Activated naive CD4-positive, alpha-beta T cell treated with anti-CD3 and anti-CD28 coated beads, Interleukin-2, amount 10 ng/mL, durations not matched to agents 7 days and 5 days (primary cell): ENCODE results near the gene CSTF3.
A peak's percentile ranks its signal among the peaks of the same experiment; 100 is the strongest.

Source experiments
- CTCF ChIA-PET: fragments of 350-600 bp; sonication (Branson Sonifier 250); formaldehyde crosslinking; loops from one replicate; lab custom pipeline; 2021; ENCODE audit warnings: antibody characterized with exemption; lab: Charles Lee
- DNase-seq: peaks from one replicate; pipeline ENCODE4 v3.0.0-alpha.2; 2020
- H3K27ac Mint-ChIP-seq: one replicate; pipeline ENCODE4 v1.8.0; 2021; ENCODE audit warnings: mild to moderate bottlenecking, moderate library complexity, mixed read lengths
- H3K27me3 Mint-ChIP-seq: one replicate; pipeline ENCODE4 v1.8.0; 2021; ENCODE audit warnings: mild to moderate bottlenecking, mixed read lengths
- H3K36me3 Mint-ChIP-seq: one replicate; pipeline ENCODE4 v1.8.0; 2021; ENCODE audit warnings: mixed read lengths
- H3K4me1 Mint-ChIP-seq: one replicate; pipeline ENCODE4 v1.8.0; 2021; ENCODE audit warnings: mixed read lengths
- H3K4me3 Mint-ChIP-seq: one replicate; pipeline ENCODE4 v1.8.0; 2021; ENCODE audit warnings: mild to moderate bottlenecking, moderate library complexity, mixed read lengths
- H3K9me3 Mint-ChIP-seq: one replicate; pipeline ENCODE4 v1.8.0; 2021; ENCODE audit warnings: mixed read lengths

CSTF3 gene

DNA sequence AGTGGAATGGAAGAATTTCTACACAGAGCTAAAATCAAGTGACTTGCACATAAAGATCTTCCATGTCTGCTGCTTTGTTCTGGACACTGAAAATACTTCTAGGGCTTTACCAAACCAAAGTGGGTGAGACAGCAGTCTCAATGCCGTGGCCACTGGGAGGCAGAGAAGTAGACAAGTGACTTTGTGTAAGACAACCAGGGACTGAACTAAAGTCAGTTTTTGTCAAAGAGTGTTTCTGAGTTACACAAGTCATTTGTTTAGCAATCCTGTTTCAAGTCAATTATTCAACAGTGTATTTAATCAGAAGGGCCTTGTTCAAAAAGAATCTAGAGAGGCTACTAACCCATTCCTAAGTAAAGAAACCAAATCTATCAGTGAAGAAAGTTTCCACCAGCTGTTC, 75.3 kb downstream of the CSTF3 start:
- Mint-ChIP-seq H3K9me3 (no peaks in the 10 kb centered on the region), H3K27ac (no peak overlapping the region), H3K4me3 (no peak overlapping the region), H3K36me3 (peaks cover 47% of the 10 kb centered on the region), H3K4me1 (no peaks in the 10 kb centered on the region), H3K27me3 (no peaks in the 10 kb centered on the region)
- CTCF ChIA-PET, result no interaction called here
- DNase-seq, result no peak

DNA sequence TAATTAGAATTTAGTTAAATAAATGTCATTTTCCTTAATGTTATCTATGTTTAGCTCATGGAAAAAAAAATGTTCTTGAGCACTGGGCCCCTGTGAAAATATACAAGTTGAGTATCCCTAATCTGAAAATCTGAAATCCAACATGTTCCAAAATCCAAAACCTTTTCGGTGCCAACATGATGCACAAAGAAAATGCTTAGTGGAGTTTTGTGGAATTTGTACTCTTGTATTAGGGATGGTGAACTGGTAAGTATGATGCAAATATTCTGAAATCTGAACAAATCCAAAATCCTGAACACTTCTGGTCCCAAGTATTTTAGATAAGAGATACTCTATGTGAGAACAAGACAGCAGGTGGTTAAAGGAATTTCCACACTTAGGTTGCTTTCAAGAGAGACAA, 77.4 kb downstream of the CSTF3 start:
- CTCF ChIA-PET, result no interaction called here
- H3K36me3 Mint-ChIP-seq, result peaks cover 39% of the 10 kb centered on the region

DNA sequence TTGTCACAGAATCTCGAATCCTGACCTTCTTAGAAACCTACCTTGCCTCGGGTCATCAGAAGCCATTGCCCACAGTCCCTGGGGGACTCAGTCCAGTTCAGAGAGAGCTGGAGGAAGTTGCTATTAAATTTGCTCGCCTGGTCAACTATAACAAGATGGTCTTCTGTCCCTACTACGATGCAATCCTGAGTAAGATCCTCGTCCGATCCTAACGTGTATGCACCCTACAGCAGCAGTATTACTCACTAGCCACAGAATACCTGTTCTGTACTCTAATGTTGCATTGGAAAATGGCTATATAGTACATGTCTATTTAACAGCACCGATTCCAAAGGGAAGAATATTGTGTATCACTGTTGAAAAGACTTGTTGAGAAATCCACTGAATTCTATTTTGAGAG, 88.8 kb downstream of the CSTF3 start:
- Mint-ChIP-seq H3K36me3 (peaks cover 42% of the 10 kb centered on the region), H3K9me3 (no peaks in the 10 kb centered on the region), H3K4me1 (no peaks in the 10 kb centered on the region), H3K4me3 (no peak overlapping the region), H3K27me3 (no peaks in the 10 kb centered on the region), H3K27ac (no peak overlapping the region)
- CTCF ChIA-PET, result no interaction called here
- DNase-seq, result no peak

More for the DNA sequence above, 77.4 kb downstream of the CSTF3 start:
- Mint-ChIP-seq H3K27me3 (no peaks in the 10 kb centered on the region), H3K27ac (no peak overlapping the region), H3K4me3 (no peak overlapping the region), H3K9me3 (no peaks in the 10 kb centered on the region), H3K4me1 (no peaks in the 10 kb centered on the region)
- no peak for DNase-seq

DNA sequence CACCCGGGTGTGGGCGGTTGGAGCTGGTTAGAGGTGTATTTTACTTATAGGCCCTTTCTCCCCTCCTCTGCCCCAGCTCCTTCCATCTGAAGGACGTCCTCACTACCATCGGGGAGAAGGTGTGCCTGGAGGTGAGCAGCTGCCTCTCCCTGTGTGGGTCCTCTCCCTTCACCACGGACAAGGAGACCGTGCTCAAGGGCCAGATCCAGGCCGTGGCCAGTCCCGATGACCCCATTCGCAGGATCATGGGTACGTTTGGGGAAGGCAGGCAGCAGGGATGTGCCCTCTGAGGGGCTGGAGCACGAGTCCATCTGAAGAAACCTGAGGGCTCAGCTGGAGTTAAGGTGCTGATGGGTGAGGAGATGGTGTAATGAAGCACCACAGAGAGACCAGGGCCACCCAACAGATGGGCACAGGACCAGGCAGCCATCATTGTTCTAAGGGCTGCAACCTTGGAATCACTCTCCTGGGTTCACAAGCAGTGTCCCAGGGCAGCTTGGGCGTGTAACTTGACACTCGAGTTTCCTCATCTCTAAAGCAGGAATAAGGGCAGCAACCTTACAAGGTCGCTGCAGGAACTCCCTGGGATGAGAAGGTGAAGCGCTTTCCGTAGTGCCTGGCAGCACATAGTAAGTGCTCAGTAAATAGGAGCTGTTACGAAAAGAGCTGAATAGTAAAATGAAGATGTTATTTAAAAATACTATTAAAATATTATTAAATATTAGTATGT, 92.5 kb downstream of the CSTF3 start:
- no peaks in the 10 kb centered on the region for H3K9me3 Mint-ChIP-seq
- no peak overlapping the region for H3K4me3 Mint-ChIP-seq
- CTCF ChIA-PET, result interaction anchor here (1.2 to 7.0 kb wide), 2 partner anchors 10 to 110 kb away, joined by 3 to 128 read pairs; no protein-coding TSS in a partner anchor
- no peak overlapping the region for H3K27ac Mint-ChIP-seq
- DNase-seq, result no peak
- H3K27me3 Mint-ChIP-seq, result no peaks in the 10 kb centered on the region
- H3K4me1 Mint-ChIP-seq, result peaks cover 13% of the 10 kb centered on the region
- peaks cover 24% of the 10 kb centered on the region for H3K36me3 Mint-ChIP-seq

DNA sequence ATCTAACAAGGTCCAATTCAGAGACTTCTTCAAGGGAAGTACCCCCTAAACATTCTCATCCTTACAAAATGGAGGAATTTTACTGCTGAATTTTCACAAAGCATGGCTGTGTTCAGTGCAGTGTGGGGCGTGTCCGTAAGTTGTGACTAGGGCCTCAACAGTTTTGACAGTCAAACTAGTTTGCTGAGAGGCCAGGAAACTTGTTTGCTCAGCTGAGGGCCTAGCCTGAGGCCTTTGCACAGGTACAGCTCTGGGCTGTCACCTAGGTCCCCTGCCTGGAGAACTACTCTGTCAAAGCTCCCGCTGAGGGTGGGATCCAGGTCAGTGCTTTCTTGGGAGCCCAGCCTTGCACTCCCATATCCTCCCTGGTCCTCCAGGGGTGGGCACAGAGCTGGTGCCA, 94.0 kb downstream of the CSTF3 start:
- Mint-ChIP-seq H3K27me3 (no peaks in the 10 kb centered on the region), H3K9me3 (no peaks in the 10 kb centered on the region), H3K27ac (no peak overlapping the region), H3K4me3 (no peak overlapping the region), H3K4me1 (peaks cover 26% of the 10 kb centered on the region), H3K36me3 (peaks cover 18% of the 10 kb centered on the region)
- CTCF ChIA-PET, result interaction anchor here (0.9 to 7.0 kb wide), 3 partner anchors 100 to 118 kb away, joined by 3 to 128 read pairs (median 38); no protein-coding TSS in a partner anchor
- DNase-seq, result no peak

DNA sequence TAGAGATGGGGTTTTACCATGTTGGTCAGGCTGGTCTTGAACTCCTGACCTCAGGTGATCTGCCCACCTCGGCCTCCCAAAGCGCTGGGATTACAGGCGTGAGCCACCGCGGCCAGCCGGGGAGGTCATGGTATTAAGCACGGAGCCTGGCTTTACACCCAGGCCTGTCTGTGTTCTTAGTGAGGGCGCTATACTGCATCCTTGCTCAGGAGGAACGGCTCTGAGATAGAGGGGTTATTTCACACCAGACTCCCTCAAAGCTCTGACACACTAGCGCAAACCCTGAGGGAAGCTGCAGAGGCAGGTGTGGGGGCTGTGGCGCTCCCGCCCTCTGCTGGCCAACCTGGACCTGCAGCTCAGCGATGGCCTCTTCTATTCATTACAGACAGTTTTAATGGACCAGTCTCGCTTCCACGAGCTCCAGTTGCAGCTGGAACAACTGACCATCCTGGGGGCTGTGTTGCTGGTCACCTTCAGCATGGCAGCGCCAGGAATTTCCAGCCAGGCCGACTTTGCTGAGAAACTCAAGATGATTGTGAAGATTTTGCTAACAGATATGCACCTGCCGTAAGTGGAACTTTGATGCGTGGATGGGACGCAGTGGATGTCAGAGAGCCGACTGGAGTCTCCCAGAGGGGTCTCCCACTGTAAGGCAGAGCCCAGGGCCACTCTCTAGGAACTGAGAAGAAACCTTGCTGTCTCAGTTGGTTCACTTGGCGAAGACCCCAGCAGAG, 95.7 kb downstream of the CSTF3 start:
- Mint-ChIP-seq H3K4me3 (no peak overlapping the region), H3K9me3 (no peaks in the 10 kb centered on the region), H3K27ac (no peak overlapping the region), H3K27me3 (no peaks in the 10 kb centered on the region), H3K36me3 (peaks cover 20% of the 10 kb centered on the region), H3K4me1 (peaks cover 26% of the 10 kb centered on the region)
- peak; percentile 82 for DNase-seq
- CTCF ChIA-PET, result interaction anchor here (0.5 to 7.0 kb wide), 26 partner anchors 9 to 259 kb away, joined by 3 to 128 read pairs (median 4); partner anchors contain the start of genes DEPDC7 and TCP11L1

DNA sequence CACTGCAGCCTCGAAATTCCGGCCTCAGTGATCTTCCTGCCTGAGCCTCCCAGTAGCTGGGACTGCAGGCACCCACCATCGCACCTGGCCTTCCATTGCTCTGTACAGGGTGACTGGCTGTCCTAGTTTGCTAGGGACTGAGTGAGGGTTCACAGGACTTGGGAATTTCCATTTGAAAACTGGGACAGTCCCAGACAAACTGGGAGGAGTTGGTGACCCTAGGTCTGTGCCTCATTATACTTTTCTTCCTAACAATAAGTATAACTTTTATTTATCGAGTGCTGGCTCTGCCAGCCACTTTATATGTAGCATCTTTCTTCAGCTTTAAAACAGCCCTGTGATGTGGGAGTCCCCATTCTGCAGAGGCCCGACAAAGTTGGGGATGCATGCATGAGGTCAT, 96.4 kb downstream of the CSTF3 start:
- Mint-ChIP-seq H3K36me3 (peaks cover 20% of the 10 kb centered on the region), H3K27ac (no peak overlapping the region), H3K4me3 (no peak overlapping the region), H3K4me1 (peaks cover 26% of the 10 kb centered on the region), H3K27me3 (no peaks in the 10 kb centered on the region), H3K9me3 (no peaks in the 10 kb centered on the region)
- CTCF ChIA-PET, result interaction anchor here (0.6 to 7.0 kb wide), 25 partner anchors 8 to 259 kb away, joined by 3 to 128 read pairs (median 5); partner anchors contain the start of genes DEPDC7, QSER1 and TCP11L1
- no peak for DNase-seq

DNA sequence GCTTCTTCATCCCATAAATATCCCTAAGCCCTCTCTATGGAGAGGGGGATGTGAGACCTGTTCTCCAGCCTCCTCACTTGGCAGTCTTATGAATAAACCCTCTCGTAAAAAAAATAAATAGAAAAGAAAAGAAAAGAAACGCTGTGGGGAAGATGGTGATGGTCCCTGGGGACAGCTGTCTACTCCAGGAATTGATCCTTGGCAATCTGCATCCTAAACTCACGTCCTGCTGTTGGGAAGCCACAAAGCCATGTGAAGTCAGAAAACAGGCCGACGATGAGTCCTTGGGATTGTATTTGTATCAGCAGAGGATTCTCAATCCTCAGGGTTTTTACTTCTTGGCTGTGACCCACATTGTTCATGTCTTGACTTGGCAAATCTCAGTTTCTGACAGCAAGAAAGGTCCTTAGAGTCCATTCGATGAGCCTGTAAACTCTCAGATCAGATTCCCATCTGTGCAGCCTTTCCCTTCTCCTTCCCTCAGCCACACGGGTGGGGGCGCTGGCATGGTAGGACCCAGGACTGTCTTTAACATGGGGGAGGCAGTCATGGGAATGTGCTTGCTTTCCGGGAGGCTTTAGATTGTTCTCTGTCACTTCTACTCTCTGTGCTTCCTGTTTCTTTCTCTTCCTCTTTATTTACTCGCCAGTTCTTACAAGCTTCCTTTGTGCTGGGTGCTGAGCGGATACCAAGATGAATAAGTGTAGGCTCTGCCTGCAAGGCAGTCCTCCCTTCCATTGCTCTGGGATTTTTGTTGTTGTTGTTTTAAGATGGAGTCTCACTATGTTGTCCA, 97.1 kb downstream of the CSTF3 start:
- no peaks in the 10 kb centered on the region for H3K9me3 Mint-ChIP-seq
- no peak for DNase-seq
- peaks cover 26% of the 10 kb centered on the region for H3K4me1 Mint-ChIP-seq
- no peak overlapping the region for H3K4me3 Mint-ChIP-seq
- peaks cover 26% of the 10 kb centered on the region for H3K36me3 Mint-ChIP-seq
- CTCF ChIA-PET, result interaction anchor here (0.6 to 7.0 kb wide), 13 partner anchors 7 to 271 kb away, joined by 3 to 128 read pairs (median 6); partner anchors contain the start of genes QSER1 and TCP11L1
- H3K27me3 Mint-ChIP-seq, result no peaks in the 10 kb centered on the region
- H3K27ac Mint-ChIP-seq, result no peak overlapping the region

DNA sequence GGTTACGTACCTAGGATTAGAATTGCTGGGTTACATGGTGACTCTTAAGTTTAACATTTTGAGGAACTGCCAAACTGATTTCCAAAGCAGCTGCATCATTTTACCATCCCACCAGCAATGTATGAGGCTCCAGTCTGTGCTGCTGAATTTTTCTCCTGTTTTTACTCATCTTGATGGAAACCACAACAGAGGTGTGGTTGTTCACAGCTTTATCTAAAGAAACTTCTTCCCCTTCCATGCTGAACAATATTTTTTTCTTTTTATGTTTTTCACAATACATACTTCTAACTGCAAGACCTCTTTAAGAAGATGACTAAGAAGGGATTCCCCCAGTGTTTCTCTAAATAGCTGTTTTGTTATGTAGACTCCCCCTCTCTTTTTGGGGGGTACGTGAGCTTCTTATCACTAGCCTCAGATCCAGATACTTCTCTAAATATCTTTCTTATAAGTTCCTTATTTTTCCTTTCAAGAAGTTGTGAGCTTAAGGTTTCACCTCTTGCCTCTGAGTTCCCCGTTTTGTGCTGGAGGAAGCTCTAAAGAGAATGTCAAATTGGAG, 97.9 kb downstream of the CSTF3 start:
- Mint-ChIP-seq H3K4me1 (peaks cover 26% of the 10 kb centered on the region), H3K36me3 (peaks cover 30% of the 10 kb centered on the region), H3K27ac (peak overlapping the region; percentile 0), H3K27me3 (no peaks in the 10 kb centered on the region), H3K4me3 (no peak overlapping the region), H3K9me3 (no peaks in the 10 kb centered on the region)
- CTCF ChIA-PET, result interaction anchor here (1.2 to 7.0 kb wide), 7 partner anchors 22 to 270 kb away, joined by 3 to 128 read pairs (median 6); partner anchors contain the start of gene TCP11L1
- DNase-seq, result no peak

DNA sequence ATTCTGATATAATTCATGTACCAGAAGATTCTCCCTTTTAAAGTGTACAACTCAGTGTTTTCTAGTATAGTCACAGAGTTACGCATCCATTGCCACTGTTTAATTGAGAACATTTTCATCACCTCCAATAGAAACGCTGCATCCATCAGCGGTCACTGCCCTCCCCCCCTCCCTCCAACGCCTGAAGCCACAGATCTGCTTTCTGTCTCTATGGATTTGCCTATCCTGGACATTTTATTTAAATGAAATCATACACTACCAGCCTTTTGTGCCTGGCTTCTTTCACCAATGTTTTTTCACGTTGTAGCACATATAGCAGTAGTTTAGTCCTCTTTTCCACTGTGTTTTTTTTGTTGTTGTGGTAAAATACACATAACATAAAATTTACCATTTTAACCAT, 99.1 kb downstream of the CSTF3 start:
- Mint-ChIP-seq H3K9me3 (no peaks in the 10 kb centered on the region), H3K27me3 (no peaks in the 10 kb centered on the region), H3K36me3 (peaks cover 33% of the 10 kb centered on the region), H3K4me1 (peaks cover 26% of the 10 kb centered on the region), H3K27ac (no peak overlapping the region), H3K4me3 (no peak overlapping the region)
- no peak for DNase-seq
- CTCF ChIA-PET, result interaction anchor here (0.6 to 1.8 kb wide), 3 partner anchors 96 to 182 kb away, joined by 3 to 6 read pairs (median 3); no protein-coding TSS in a partner anchor

DNA sequence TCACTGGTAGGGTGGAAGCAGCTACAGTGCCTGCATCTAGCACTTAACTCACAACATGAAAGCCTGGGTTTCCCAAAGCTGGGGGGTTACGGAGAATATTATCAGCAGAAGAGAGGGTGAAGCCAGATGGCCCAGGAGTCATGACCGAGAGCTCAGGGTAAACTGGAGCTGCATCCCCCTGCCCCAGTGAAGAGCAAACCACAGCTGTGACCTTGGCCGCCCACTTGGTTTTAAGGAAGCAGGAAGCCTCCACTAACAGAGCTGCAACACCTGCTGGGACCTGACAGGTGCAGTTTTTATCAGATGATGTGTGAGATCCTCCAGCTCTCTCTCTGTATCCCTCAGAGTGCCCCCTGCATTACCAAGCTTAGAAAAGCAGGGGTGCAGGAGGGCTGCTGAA, 101.0 kb downstream of the CSTF3 start:
- no peak for DNase-seq
- peaks cover 33% of the 10 kb centered on the region for H3K36me3 Mint-ChIP-seq
- no peak overlapping the region for H3K4me3 Mint-ChIP-seq
- H3K27me3 Mint-ChIP-seq, result no peaks in the 10 kb centered on the region
- H3K27ac Mint-ChIP-seq, result no peak overlapping the region
- H3K9me3 Mint-ChIP-seq, result no peaks in the 10 kb centered on the region
- H3K4me1 Mint-ChIP-seq, result peaks cover 26% of the 10 kb centered on the region
- CTCF ChIA-PET, result interaction anchor here (1.5 to 1.8 kb wide), 2 partner anchors 94 to 127 kb away, joined by 3 to 6 read pairs; no protein-coding TSS in a partner anchor

DNA sequence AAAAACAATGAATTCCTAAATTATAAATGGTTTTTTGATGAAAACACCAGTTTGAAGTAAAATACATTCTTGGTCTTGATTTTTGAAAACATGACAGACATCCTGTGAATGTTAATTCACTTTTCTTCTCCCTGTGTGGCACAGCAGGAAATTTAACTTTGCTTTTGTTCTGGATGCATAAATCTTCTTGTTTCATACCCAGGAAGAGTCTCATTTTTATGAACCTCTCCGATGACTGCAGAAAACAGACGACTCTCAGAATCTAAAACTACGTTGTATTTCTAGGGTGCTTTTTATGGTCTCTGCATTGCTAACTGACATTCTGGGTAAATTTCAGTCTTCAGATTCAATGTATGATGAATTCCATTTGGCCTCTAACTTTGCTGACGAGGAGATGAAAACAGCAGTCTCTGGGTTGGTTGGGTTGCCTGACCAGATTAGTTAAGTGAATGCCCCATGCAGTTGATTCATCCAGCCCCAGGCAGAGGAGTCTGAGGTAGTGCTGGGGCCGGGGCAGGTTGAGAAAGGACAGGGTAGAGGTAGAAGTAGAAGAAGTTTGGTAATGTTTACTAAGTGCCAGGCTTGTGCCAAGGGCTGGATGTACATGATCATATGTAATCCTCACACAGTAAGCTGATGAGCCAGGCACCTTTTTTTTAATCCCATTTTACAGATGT, 101.8 kb downstream of the CSTF3 start:
- H3K9me3 Mint-ChIP-seq, result no peaks in the 10 kb centered on the region
- H3K4me3 Mint-ChIP-seq, result no peak overlapping the region
- no peak for DNase-seq
- H3K36me3 Mint-ChIP-seq, result peaks cover 34% of the 10 kb centered on the region
- H3K4me1 Mint-ChIP-seq, result peaks cover 20% of the 10 kb centered on the region
- H3K27ac Mint-ChIP-seq, result no peak overlapping the region
- H3K27me3 Mint-ChIP-seq, result no peaks in the 10 kb centered on the region
- CTCF ChIA-PET, result no interaction called here

DNA sequence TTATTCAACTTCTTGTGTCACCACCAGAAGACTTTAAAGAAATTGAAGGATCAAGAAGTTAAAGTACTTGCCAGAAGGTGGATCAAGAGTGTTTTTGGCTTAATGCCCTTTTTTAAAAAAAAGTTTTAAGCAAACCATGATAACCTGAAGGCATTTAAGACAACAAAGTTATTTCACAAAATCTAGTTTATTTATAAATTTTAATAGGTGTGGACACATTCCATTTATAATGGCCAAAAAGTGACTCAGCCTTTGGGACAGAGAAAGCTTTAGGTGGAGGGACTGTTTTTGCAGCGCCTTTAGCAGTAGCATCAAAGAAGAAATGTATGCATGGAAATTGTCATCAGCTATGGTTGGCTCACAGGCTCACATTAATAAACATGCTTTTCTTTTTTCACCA, 104.0 kb downstream of the CSTF3 start:
- peaks cover 27% of the 10 kb centered on the region for H3K36me3 Mint-ChIP-seq
- no peaks in the 10 kb centered on the region for H3K27me3 Mint-ChIP-seq
- H3K9me3 Mint-ChIP-seq, result no peaks in the 10 kb centered on the region
- no peak for DNase-seq
- H3K4me1 Mint-ChIP-seq, result peaks cover under 1% of the 10 kb centered on the region
- no peak overlapping the region for H3K27ac Mint-ChIP-seq
- CTCF ChIA-PET, result interaction anchor here (2.3 kb wide), 1 partner anchor 8 kb away, joined by 9 read pairs; no protein-coding TSS in a partner anchor
- no peak overlapping the region for H3K4me3 Mint-ChIP-seq
